Nephron (organoid): ENCODE data around the gene BLOC1S5.

Experiments
- H3K27ac Mint-ChIP-seq, 3 experiments: 2 replicates each; pipeline ENCODE4 v1.8.0; 2020; ENCODE audit warnings: mixed read lengths in 3 of 3, mild to moderate bottlenecking in 2 of 3, moderate library complexity in 1 of 3
- H3K27me3 Mint-ChIP-seq: 2 replicates; pipeline ENCODE4 v1.8.0; 2021; ENCODE audit warnings: low read depth, mild to moderate bottlenecking, moderate library complexity, mixed read lengths
- H3K36me3 Mint-ChIP-seq: 2 replicates; pipeline ENCODE4 v1.8.0; 2020; ENCODE audit warnings: low read depth, mixed read lengths
- H3K4me1 Mint-ChIP-seq: 2 replicates; pipeline ENCODE4 v1.8.0; 2020; ENCODE audit warnings: mixed read lengths
- H3K4me3 Mint-ChIP-seq, 3 experiments: 2 replicates each; pipeline ENCODE4 v1.8.0; 2020; ENCODE audit warnings: mild to moderate bottlenecking in 3 of 3, mixed read lengths in 3 of 3, moderate library complexity in 2 of 3
- H3K9me3 Mint-ChIP-seq: 2 replicates; pipeline ENCODE4 v1.8.0; 2020; ENCODE audit warnings: mixed read lengths
- TF ChIP-seq, protein P1 (sequence below), 3 experiments: fragments of 200-600 bp; sonication (generic); IDR thresholded peaks; one replicate each; pipeline ENCODE4 v1.5.0; 2021; ENCODE audit warnings: antibody characterized with exemption in 3 of 3; ENCODE audit not compliant: unreplicated experiment in 3 of 3

Gene BLOC1S5

DNA sequence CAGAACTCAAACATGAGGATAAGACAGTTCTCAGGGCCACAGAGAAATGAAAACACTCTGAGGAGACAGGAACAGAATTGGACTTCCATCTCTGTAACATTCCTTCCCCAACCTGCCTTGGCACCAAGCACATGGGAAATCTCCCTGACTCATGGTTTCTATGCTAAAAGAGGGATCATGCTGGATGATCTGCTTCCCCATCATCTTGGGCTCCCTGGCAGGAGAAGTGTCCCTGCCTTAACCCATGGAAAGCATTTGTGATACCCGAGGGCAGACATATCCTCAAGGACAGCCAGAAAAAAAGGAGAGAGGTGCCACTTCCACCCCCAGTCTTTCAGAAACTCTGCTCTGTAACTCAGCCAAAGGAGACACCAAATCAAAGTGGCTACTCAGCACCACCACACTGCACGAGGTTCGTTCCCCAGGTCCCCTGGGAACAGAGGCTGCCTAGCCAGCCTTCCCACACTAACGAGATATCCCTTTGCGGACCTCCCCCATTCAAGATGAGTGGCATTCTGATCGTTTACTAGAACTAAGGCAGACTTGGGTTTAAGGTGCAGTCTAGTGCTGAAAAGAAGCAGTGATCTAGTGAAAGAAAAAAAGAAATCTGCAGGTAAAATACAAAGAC is 34.8 kb downstream of the BLOC1S5 start:
- peak overlapping the region in 1 of 3 experiments; percentile 8 for H3K27ac Mint-ChIP-seq
- H3K27me3 Mint-ChIP-seq: no peaks in the 10 kb centered on the region
- peaks cover 4% of the 10 kb centered on the region for H3K4me1 Mint-ChIP-seq
- H3K4me3 Mint-ChIP-seq: no peak overlapping the region
- TF ChIP-seq, protein P1, sequence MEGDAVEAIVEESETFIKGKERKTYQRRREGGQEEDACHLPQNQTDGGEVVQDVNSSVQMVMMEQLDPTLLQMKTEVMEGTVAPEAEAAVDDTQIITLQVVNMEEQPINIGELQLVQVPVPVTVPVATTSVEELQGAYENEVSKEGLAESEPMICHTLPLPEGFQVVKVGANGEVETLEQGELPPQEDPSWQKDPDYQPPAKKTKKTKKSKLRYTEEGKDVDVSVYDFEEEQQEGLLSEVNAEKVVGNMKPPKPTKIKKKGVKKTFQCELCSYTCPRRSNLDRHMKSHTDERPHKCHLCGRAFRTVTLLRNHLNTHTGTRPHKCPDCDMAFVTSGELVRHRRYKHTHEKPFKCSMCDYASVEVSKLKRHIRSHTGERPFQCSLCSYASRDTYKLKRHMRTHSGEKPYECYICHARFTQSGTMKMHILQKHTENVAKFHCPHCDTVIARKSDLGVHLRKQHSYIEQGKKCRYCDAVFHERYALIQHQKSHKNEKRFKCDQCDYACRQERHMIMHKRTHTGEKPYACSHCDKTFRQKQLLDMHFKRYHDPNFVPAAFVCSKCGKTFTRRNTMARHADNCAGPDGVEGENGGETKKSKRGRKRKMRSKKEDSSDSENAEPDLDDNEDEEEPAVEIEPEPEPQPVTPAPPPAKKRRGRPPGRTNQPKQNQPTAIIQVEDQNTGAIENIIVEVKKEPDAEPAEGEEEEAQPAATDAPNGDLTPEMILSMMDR (IDR thresholded peaks at IDR 0.05; ENCODE audit: unreplicated experiment in 3 of 3): no peak
- peaks cover 46% of the 10 kb centered on the region for H3K36me3 Mint-ChIP-seq
- H3K9me3 Mint-ChIP-seq: peaks cover 30% of the 10 kb centered on the region

DNA sequence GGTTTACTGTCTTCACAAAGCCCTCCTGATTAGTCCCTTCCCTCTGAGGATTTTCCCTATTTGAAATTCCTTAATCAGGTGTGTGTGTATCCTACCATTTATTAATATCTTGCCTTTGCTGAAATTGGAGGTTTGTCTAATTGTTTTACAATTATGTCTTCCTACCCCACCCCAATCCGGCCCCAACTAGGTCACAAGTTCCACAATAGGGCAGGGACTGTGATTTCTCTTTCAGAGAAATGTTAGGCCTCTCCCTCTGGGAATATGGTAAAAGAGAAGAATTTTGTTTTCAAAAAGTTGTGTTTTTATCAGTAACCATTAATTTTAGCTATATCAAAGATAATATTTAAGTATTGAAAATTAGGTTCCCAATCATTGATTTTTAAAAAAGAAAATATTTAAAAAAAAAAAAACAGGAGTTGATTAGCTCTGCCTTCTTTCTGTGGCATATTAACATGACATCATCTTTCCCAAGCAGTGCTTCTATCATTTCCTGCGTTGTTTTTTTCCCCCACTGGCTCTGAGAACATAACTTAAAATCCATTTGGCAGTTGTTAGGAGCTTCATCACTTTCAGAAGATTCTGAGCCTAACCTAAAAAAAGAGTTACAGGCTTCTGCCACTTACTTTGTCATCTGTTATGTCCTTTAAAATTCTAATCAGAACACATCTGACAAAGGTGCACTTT is 36.1 kb downstream of the BLOC1S5 start:
- H3K9me3 Mint-ChIP-seq: peaks cover 26% of the 10 kb centered on the region
- H3K27ac Mint-ChIP-seq: no peak overlapping the region
- H3K4me1 Mint-ChIP-seq: peaks cover 4% of the 10 kb centered on the region
- no peak overlapping the region for H3K4me3 Mint-ChIP-seq
- peaks cover 38% of the 10 kb centered on the region for H3K36me3 Mint-ChIP-seq
- no peaks in the 10 kb centered on the region for H3K27me3 Mint-ChIP-seq
- TF ChIP-seq, protein P1 (IDR thresholded peaks at IDR 0.05; ENCODE audit: unreplicated experiment in 3 of 3): no peak

DNA sequence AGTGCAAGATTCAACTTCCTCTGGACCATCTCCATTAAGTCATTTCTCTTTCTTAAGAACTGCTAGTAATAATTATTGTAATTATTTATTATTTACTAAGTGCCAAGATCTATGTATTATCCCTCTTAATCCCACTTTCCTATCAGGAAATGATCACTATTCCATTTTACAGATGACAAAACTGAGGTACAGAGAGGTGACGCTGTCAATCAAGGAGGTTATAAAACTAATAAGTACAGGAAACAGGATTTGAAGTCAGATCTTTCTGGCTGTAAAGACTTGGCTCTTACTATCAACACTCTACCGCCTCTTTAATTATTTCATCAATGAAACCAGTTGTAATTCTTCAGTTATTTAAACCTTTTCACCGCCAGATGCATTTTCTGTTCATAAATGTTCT is 37.4 kb downstream of the BLOC1S5 start:
- Mint-ChIP-seq H3K36me3 (peaks cover 29% of the 10 kb centered on the region), H3K4me3 (no peak overlapping the region), H3K27ac (no peak overlapping the region), H3K4me1 (peaks cover 4% of the 10 kb centered on the region), H3K27me3 (no peaks in the 10 kb centered on the region), H3K9me3 (peaks cover 14% of the 10 kb centered on the region)
- TF ChIP-seq, protein P1 (IDR thresholded peaks at IDR 0.05; ENCODE audit: unreplicated experiment in 3 of 3): no peak

DNA sequence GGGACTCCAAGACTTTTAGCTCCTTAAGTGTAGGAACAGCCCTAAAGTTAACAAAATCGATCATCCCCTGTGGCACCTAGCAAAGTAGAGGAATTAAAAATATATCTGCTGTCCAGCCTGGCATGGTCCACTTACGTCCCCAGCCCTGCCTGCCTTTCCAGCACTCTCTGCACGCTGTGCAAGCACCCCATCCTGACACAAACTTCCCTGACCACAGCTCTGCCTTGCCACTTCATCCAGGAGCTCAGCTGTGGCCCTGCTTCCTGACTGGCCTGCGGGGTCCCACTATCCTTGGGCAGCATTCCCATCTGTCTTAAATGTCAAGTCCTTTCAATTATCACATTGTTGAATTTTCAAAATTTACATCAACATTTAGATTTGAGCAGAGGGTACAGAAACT is 39.0 kb downstream of the BLOC1S5 start:
- no peaks in the 10 kb centered on the region for H3K27me3 Mint-ChIP-seq
- no peak overlapping the region for H3K27ac Mint-ChIP-seq
- H3K4me3 Mint-ChIP-seq: no peak overlapping the region
- H3K36me3 Mint-ChIP-seq: peaks cover 28% of the 10 kb centered on the region
- peaks cover 4% of the 10 kb centered on the region for H3K4me1 Mint-ChIP-seq
- H3K9me3 Mint-ChIP-seq: peaks cover 4% of the 10 kb centered on the region
- TF ChIP-seq, protein P1 (IDR thresholded peaks at IDR 0.05; ENCODE audit: unreplicated experiment in 3 of 3): no peak

DNA sequence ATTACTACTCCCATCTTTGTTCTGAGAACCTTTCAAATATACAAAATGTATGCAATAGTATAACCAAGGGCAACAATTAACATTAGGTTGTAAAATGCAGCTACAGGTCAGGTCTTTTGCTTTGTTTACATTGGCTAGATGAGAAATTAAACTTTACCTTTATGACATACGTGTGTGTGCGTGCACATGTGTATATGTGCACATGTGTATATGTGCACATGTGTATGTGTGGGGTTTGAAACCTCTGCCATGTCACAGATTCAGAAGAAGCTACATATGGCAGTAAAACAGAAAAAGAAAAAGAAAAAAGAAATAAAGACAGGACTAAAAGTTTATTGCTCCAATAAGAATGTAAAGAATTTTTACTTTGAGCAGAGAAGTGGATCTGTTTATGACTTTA is 40.6 kb downstream of the BLOC1S5 start:
- TF ChIP-seq, protein P1 (IDR thresholded peaks at IDR 0.05; ENCODE audit: unreplicated experiment in 3 of 3): no peak
- no peaks in the 10 kb centered on the region for H3K9me3 Mint-ChIP-seq
- no peaks in the 10 kb centered on the region for H3K4me1 Mint-ChIP-seq
- no peaks in the 10 kb centered on the region for H3K27me3 Mint-ChIP-seq
- H3K36me3 Mint-ChIP-seq: peaks cover 21% of the 10 kb centered on the region
- no peak overlapping the region for H3K27ac Mint-ChIP-seq
- H3K4me3 Mint-ChIP-seq: no peak overlapping the region

DNA sequence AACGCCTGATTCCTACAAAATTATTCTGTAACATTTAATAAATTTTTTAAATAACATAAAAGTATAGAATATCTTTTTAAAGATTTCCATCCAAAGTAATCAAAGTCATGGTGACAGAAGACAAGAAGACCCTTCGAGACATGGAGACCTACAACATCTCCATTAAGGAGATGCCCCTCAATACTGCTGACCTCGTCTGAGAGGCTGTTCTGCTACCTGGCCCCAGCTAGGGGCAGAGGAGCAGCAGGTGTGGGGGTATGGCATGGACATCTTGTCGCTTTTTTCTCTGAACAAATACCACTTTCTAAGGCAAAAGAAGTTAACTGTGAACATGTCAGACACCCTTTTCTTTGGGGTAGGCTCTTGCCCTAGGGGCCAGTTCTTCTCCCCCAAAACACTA is 44.1 kb downstream of the BLOC1S5 start:
- no peaks in the 10 kb centered on the region for H3K9me3 Mint-ChIP-seq
- TF ChIP-seq, protein P1 (IDR thresholded peaks at IDR 0.05; ENCODE audit: unreplicated experiment in 3 of 3): no peak
- H3K4me3 Mint-ChIP-seq: no peak overlapping the region
- H3K4me1 Mint-ChIP-seq: peaks cover 7% of the 10 kb centered on the region
- peak overlapping the region in 1 of 3 experiments; percentile 53 for H3K27ac Mint-ChIP-seq
- H3K27me3 Mint-ChIP-seq: no peaks in the 10 kb centered on the region
- H3K36me3 Mint-ChIP-seq: peaks cover 28% of the 10 kb centered on the region
